ENCODE measurements around the gene USP6NL.

The USP6NL gene

GRCh38 chr10:11480687-11481086, 130.8 kb downstream of the USP6NL start:
- no peak for DNase-seq (ENCODE audit: low read depth in 3 of 3)

- no peak for DNase-seq (ENCODE audit: low read depth in 3 of 3)
Observed at GRCh38 chr10:11479300-11479699, 132.2 kb downstream of the USP6NL start.

- no peak for DNase-seq (ENCODE audit: low read depth in 3 of 3)
Observed at GRCh38 chr10:11478807-11479206, 132.6 kb downstream of the USP6NL start.

GRCh38 chr10:11475831-11476434, 135.5 kb downstream of the USP6NL start:
- DNase-seq (ENCODE audit: low read depth in 3 of 3), result no peak

GRCh38 chr10:11473128-11473760, 138.2 kb downstream of the USP6NL start:
- DNase-seq (ENCODE audit: low read depth in 3 of 3), result no peak

GRCh38 chr10:11472158-11472753, 139.2 kb downstream of the USP6NL start:
- DNase-seq (ENCODE audit: low read depth in 3 of 3), result peak; percentile 53 to 65 (median 61)

GRCh38 chr10:11469575-11470391, 141.7 kb downstream of the USP6NL start:
- no peak for DNase-seq (ENCODE audit: low read depth in 3 of 3)

- DNase-seq (ENCODE audit: low read depth in 3 of 3), result no peak
Observed at GRCh38 chr10:11468126-11468742, 143.2 kb downstream of the USP6NL start.

- DNase-seq (ENCODE audit: low read depth in 3 of 3), result no peak
Observed at GRCh38 chr10:11465406-11465805, 146.0 kb downstream of the USP6NL start.

GRCh38 chr10:11463111-11463510, 148.3 kb downstream of the USP6NL start:
- no peak for DNase-seq (ENCODE audit: low read depth in 3 of 3)

- no peak for DNase-seq (ENCODE audit: low read depth in 3 of 3)
Observed at GRCh38 chr10:11462071-11462470, 149.4 kb downstream of the USP6NL start.

- DNase-seq (ENCODE audit: low read depth in 3 of 3), result no peak
Observed at GRCh38 chr10:11457336-11457735, 154.1 kb downstream of the USP6NL start.

GRCh38 chr10:11454958-11455566, 156.4 kb downstream of the USP6NL start:
- DNase-seq (ENCODE audit: low read depth in 3 of 3), result no peak

GRCh38 chr10:11454160-11454559, 157.3 kb downstream of the USP6NL start:
- DNase-seq (ENCODE audit: low read depth in 3 of 3), result no peak

- no peak for DNase-seq (ENCODE audit: low read depth in 3 of 3)
Observed at GRCh38 chr10:11451640-11452260, 159.7 kb downstream of the USP6NL start.

- no peak for DNase-seq (ENCODE audit: low read depth in 3 of 3)
Observed at GRCh38 chr10:11450427-11450826, 161.0 kb downstream of the USP6NL start.

GRCh38 chr10:11449761-11450160, 161.7 kb downstream of the USP6NL start:
- no peak for DNase-seq (ENCODE audit: low read depth in 3 of 3)

GRCh38 chr10:11448545-11449244, 162.8 kb downstream of the USP6NL start:
- no peak for DNase-seq (ENCODE audit: low read depth in 3 of 3)

- DNase-seq (ENCODE audit: low read depth in 3 of 3), result no peak
Observed at GRCh38 chr10:11448190-11448544, 163.3 kb downstream of the USP6NL start.

- DNase-seq (ENCODE audit: low read depth in 3 of 3), result no peak
Observed at GRCh38 chr10:11447586-11447985, 163.9 kb downstream of the USP6NL start.

- no peak for DNase-seq (ENCODE audit: low read depth in 3 of 3)
Observed at GRCh38 chr10:11446864-11447263, 164.6 kb downstream of the USP6NL start.

Data from stimulated activated CD4-positive, alpha-beta T cell treated with anti-CD3 and anti-CD28 coated beads, TNF-alpha, amount 100 ng/mL, for 24 hours (primary cell).